Neural cell (in vitro differentiated cells): ENCODE data around the gene PHF12. TPM values are rescaled to one million over a fixed set of nuclear protein-coding genes. Genes with fewer than 3 reads are reported as not detected.
A peak's percentile ranks its signal among the peaks of the same experiment; 100 is the strongest.

ENCODE experiments used
- H2AFZ ChIP-seq: fragments of 200-600, 300-800 bp; sonication (generic), shearing (Covaris generic); 2 replicates; pipeline ENCODE4 v1.6.0; 2014; ENCODE audit warnings: low read depth, mild to moderate bottlenecking, antibody characterized with exemption, low read length, moderate library complexity
- H3F3A ChIP-seq: fragments of 200-600 bp; shearing (Covaris generic); 2 replicates; pipeline ENCODE4 v1.6.1; 2016; ENCODE audit warnings: mild to moderate bottlenecking, moderate library complexity, mixed read lengths, antibody characterized with exemption, low read length; ENCODE audit not compliant: insufficient read depth, poor library complexity, severe bottlenecking
- H3K27ac ChIP-seq: fragments of 200-600, 300-800 bp; sonication (generic), shearing (Covaris generic); 2 replicates; pipeline ENCODE4 v1.5.1; 2014; ENCODE audit warnings: mild to moderate bottlenecking, low read length, moderate library complexity
- H3K27me3 ChIP-seq: fragments of 300-800, 200-600 bp; sonication (generic), shearing (Covaris generic); 2 replicates; pipeline ENCODE4 v1.6.0; 2014; ENCODE audit warnings: mild to moderate bottlenecking, low read depth, low read length, moderate library complexity; ENCODE audit not compliant: insufficient read depth
- H3K36me3 ChIP-seq: fragments of 300-800, 200-600 bp; sonication (generic), shearing (Covaris generic); 2 replicates; pipeline ENCODE4 v1.5.1; 2014; ENCODE audit warnings: mild to moderate bottlenecking, antibody characterized with exemption, low read length, moderate library complexity; ENCODE audit not compliant: insufficient read depth
- H3K4me2 ChIP-seq: fragments of 300-800, 200-600 bp; sonication (generic), shearing (Covaris generic); 2 replicates; pipeline ENCODE4 v1.6.0; 2014; ENCODE audit warnings: mild to moderate bottlenecking, low read length
- H3K4me3 ChIP-seq: fragments of 300-800, 200-600 bp; sonication (generic), shearing (Covaris generic); 2 replicates; pipeline ENCODE4 v1.5.1; 2014; ENCODE audit warnings: mild to moderate bottlenecking, low read length, moderate library complexity
- H3K79me2 ChIP-seq: fragments of 200-600 bp; shearing (Covaris generic); replicated peaks from 2 replicates; pipeline ENCODE4 v1.6.0; 2014; ENCODE audit warnings: mild to moderate bottlenecking, low read length, moderate library complexity; ENCODE audit not compliant: insufficient read depth
- H3K9ac ChIP-seq: fragments of 300-800, 200-600 bp; sonication (generic), shearing (Covaris generic); 2 replicates; pipeline ENCODE4 v1.6.1; 2016; ENCODE audit warnings: mild to moderate bottlenecking, low read length, mixed read lengths
- H3K9me2 ChIP-seq: fragments of 200-600 bp; shearing (Covaris generic); 2 replicates; pipeline ENCODE4 v1.6.1; 2016; ENCODE audit warnings: mild to moderate bottlenecking, low read length, mixed read lengths; ENCODE audit not compliant: insufficient read depth
- H3K9me3 ChIP-seq: fragments of 200-600, 300-800 bp; sonication (generic), shearing (Covaris generic); 2 replicates; pipeline ENCODE4 v1.6.1; 2016; ENCODE audit warnings: mild to moderate bottlenecking, mixed run types, low read length, moderate library complexity, mixed read lengths
- H4K20me1 ChIP-seq: fragments of 200-600 bp; shearing (Covaris generic); 2 replicates; pipeline ENCODE4 v1.6.1; 2016; ENCODE audit warnings: mild to moderate bottlenecking, mixed run types; ENCODE audit not compliant: insufficient read depth
- EP300 ChIP-seq: fragments of 450-650 bp; conservative IDR thresholded peaks from 2 replicates; pipeline ENCODE4 v1.6.1; 2014; ENCODE audit warnings: antibody characterized with exemption, mild to moderate bottlenecking, moderate library complexity; ENCODE audit not compliant: poor library complexity, severe bottlenecking
- EZH2 ChIP-seq: fragments of 200-600, 300-800 bp; shearing (Covaris generic), sonication (generic); IDR thresholded peaks from 2 replicates; pipeline ENCODE4 v1.6.1; 2014; ENCODE audit warnings: antibody characterized with exemption, low read length, borderline replicate concordance, mild to moderate bottlenecking; ENCODE audit not compliant: insufficient read depth, poor library complexity, severe bottlenecking
- MXI1 ChIP-seq: fragments of 450-650 bp; conservative IDR thresholded peaks from 2 replicates; pipeline ENCODE4 v1.6.1; 2014; ENCODE audit warnings: antibody characterized with exemption, mild to moderate bottlenecking; ENCODE audit not compliant: poor library complexity, severe bottlenecking
- POLR2AphosphoS5 ChIP-seq: IDR thresholded peaks from 2 replicates; pipeline ENCODE4 v1.6.1; 2012
- RAD21 ChIP-seq: fragments of 450-650 bp; conservative IDR thresholded peaks from 2 replicates; pipeline ENCODE4 v1.6.1; 2014; ENCODE audit warnings: antibody characterized with exemption, mild to moderate bottlenecking, moderate library complexity
- SMC3 ChIP-seq: fragments of 450-650 bp; conservative IDR thresholded peaks from 2 replicates; pipeline ENCODE4 v1.6.1; 2014; ENCODE audit warnings: antibody characterized with exemption, mild to moderate bottlenecking, moderate library complexity; ENCODE audit not compliant: poor library complexity
- TAF1 ChIP-seq: IDR thresholded peaks from 2 replicates; pipeline ENCODE4 v1.6.1; 2012; ENCODE audit warnings: low read depth
- polyA minus RNA-seq: library from RNA; depleted of rRNA, polyadenylated mRNA; stranded (reverse); fragments of >200 nt; gene quantifications from 2 replicates; pipeline ENCODE4 v1.2.3, GENCODE V29; 2014
- polyA plus RNA-seq: library from polyadenylated mRNA; depleted of rRNA; stranded (reverse); fragments of >200 nt; gene quantifications from 2 replicates; pipeline ENCODE4 v1.2.3, GENCODE V29; 2014
- TF ChIP-seq, protein P1 (sequence below): fragments of 450-650 bp; IDR thresholded peaks from 2 replicates; pipeline ENCODE4 v1.5.1; 2014; ENCODE audit warnings: antibody characterized with exemption, mild to moderate bottlenecking, moderate library complexity; ENCODE audit not compliant: poor library complexity, severe bottlenecking
- TF ChIP-seq, protein P2 (sequence below): IDR thresholded peaks from 2 replicates; pipeline ENCODE4 v1.6.1; 2012; ENCODE audit warnings: borderline replicate concordance

The PHF12 gene
- polyA plus RNA-seq: 10.4 and 12.9 TPM in 2 replicates
- 45.0 and 60.3 TPM in 2 replicates for polyA minus RNA-seq

DNA sequence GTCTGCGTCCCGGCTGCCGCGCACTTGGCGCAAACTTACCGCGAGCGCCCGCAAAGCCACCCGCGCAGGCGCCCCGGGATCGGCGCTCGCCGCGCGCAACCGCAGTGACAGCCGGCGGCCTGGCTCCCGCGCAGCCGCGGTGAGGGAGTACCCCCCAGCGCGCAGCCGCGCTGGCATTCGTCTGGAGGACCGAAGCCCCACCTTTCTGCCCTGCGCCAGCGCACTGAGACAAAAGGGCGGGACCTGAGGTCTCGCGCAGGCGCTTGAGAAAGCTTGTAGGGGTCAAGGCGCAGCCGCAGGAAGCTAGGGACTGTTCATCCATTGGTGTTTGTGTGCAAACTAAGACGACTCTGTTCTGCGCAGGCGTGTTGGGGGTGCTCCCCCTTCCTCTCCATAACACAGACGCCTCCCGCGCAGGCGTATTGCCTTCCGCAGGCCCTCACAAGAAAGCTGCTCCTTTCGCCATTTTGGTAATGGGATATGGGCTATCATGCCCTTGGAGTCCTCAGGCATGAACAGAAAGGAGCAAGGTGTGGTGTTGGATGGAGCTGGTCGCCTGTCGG lies at the start of gene PHF12:
PHF12 (minus strand) TSS at position 91 of the 563 bp plus-strand sequence. CDS start 558 bp downstream, outside the sequence.
- Histone ChIP-seq H3K79me2 (peaks cover 42% of the 10 kb centered on the region), H3K27me3 (no peaks in the 10 kb centered on the region), H3K4me2 (peak within 1 kb of the TSS; percentile 58), H3K4me3 (peak within 1 kb of the TSS; percentile 96), H3F3A (peaks cover 2% of the 10 kb centered on the region), H3K9ac (peak within 1 kb of the TSS; percentile 99), H3K9me2 (no peaks in the 10 kb centered on the region), H3K36me3 (no peaks in the 10 kb centered on the region), H2AFZ (peak within 1 kb of the TSS; percentile 57), H3K27ac (peak within 1 kb of the TSS; percentile 98), H4K20me1 (peaks cover 2% of the 10 kb centered on the region), H3K9me3 (no peaks in the 10 kb centered on the region)
- TF ChIP-seq, protein P1, sequence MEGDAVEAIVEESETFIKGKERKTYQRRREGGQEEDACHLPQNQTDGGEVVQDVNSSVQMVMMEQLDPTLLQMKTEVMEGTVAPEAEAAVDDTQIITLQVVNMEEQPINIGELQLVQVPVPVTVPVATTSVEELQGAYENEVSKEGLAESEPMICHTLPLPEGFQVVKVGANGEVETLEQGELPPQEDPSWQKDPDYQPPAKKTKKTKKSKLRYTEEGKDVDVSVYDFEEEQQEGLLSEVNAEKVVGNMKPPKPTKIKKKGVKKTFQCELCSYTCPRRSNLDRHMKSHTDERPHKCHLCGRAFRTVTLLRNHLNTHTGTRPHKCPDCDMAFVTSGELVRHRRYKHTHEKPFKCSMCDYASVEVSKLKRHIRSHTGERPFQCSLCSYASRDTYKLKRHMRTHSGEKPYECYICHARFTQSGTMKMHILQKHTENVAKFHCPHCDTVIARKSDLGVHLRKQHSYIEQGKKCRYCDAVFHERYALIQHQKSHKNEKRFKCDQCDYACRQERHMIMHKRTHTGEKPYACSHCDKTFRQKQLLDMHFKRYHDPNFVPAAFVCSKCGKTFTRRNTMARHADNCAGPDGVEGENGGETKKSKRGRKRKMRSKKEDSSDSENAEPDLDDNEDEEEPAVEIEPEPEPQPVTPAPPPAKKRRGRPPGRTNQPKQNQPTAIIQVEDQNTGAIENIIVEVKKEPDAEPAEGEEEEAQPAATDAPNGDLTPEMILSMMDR: no peak
- TF ChIP-seq, protein P2, sequence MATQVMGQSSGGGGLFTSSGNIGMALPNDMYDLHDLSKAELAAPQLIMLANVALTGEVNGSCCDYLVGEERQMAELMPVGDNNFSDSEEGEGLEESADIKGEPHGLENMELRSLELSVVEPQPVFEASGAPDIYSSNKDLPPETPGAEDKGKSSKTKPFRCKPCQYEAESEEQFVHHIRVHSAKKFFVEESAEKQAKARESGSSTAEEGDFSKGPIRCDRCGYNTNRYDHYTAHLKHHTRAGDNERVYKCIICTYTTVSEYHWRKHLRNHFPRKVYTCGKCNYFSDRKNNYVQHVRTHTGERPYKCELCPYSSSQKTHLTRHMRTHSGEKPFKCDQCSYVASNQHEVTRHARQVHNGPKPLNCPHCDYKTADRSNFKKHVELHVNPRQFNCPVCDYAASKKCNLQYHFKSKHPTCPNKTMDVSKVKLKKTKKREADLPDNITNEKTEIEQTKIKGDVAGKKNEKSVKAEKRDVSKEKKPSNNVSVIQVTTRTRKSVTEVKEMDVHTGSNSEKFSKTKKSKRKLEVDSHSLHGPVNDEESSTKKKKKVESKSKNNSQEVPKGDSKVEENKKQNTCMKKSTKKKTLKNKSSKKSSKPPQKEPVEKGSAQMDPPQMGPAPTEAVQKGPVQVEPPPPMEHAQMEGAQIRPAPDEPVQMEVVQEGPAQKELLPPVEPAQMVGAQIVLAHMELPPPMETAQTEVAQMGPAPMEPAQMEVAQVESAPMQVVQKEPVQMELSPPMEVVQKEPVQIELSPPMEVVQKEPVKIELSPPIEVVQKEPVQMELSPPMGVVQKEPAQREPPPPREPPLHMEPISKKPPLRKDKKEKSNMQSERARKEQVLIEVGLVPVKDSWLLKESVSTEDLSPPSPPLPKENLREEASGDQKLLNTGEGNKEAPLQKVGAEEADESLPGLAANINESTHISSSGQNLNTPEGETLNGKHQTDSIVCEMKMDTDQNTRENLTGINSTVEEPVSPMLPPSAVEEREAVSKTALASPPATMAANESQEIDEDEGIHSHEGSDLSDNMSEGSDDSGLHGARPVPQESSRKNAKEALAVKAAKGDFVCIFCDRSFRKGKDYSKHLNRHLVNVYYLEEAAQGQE: no peak
- TF ChIP-seq MXI1: no peak
- TF ChIP-seq RAD21: no peak
- TF ChIP-seq EZH2: no peak
- TF ChIP-seq POLR2AphosphoS5: peak; percentile 72
- TF ChIP-seq TAF1: peak; percentile 84
- no peak for TF ChIP-seq SMC3
- TF ChIP-seq EP300: no peak

DNA sequence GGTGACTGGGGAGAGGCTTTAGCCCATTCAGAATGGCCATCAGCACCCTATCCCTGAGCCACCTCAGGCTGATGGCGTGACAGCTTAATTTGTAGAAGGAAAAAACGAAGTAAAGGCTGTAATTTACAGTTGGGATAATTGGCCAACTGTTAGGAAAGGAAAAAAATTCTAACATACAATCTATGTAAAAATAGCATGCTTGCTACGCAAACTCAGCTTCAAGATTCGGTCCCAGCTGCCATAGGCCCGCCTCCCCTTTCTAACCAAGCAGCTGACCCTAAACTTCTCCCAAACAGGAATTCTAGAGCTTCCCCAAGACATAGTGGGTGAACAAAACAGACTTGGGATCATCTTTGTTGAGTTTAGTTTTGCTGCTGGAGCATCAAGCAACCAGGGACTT lies 49.7 kb upstream of the PHF12 start:
- H3K9me3 ChIP-seq: no peaks in the 10 kb centered on the region
- no peak overlapping the region for H2AFZ ChIP-seq
- H3K4me2 ChIP-seq: no peak overlapping the region
- peaks cover 19% of the 10 kb centered on the region for H3K27me3 ChIP-seq
- no peaks in the 10 kb centered on the region for H3K9me2 ChIP-seq
- no peak overlapping the region for H3K4me3 ChIP-seq
- H4K20me1 ChIP-seq: no peaks in the 10 kb centered on the region
- no peaks in the 10 kb centered on the region for H3K36me3 ChIP-seq
- H3F3A ChIP-seq: no peaks in the 10 kb centered on the region
- H3K79me2 ChIP-seq: no peaks in the 10 kb centered on the region
- no peak overlapping the region for H3K27ac ChIP-seq
- TF ChIP-seq MXI1 (no peak), SMC3 (no peak)
- TF ChIP-seq, protein P2: no peak
- no peak overlapping the region for H3K9ac ChIP-seq
